Glutamatergic neuron (in vitro differentiated cells): Measurements from ENCODE around the gene PDIA4. TPM values are rescaled to one million over a fixed set of nuclear protein-coding genes. Genes with fewer than 3 reads are reported as not detected.

ENCODE experiments used
- DNase-seq: peaks from one replicate; pipeline ENCODE4 v3.0.0; 2022
- H3K27ac Mint-ChIP-seq: one replicate; pipeline ENCODE4 v1.8.0; 2020; ENCODE audit warnings: mild to moderate bottlenecking, mixed read lengths, inconsistent platforms; ENCODE audit not compliant: unreplicated experiment
- H3K27me3 Mint-ChIP-seq: one replicate; pipeline ENCODE4 v1.8.0; 2020; ENCODE audit warnings: mild to moderate bottlenecking, moderate library complexity, mixed read lengths, inconsistent platforms; ENCODE audit not compliant: unreplicated experiment
- H3K36me3 Mint-ChIP-seq: one replicate; pipeline ENCODE4 v1.8.0; 2020; ENCODE audit warnings: mild to moderate bottlenecking, mixed read lengths, inconsistent platforms; ENCODE audit not compliant: unreplicated experiment
- H3K4me1 Mint-ChIP-seq: one replicate; pipeline ENCODE4 v1.8.0; 2020; ENCODE audit warnings: mild to moderate bottlenecking, low read depth, mixed read lengths, inconsistent platforms; ENCODE audit not compliant: unreplicated experiment
- H3K4me3 Mint-ChIP-seq: one replicate; pipeline ENCODE4 v1.8.0; 2020; ENCODE audit warnings: mild to moderate bottlenecking, mixed read lengths, inconsistent platforms; ENCODE audit not compliant: unreplicated experiment
- H3K9me3 Mint-ChIP-seq: one replicate; pipeline ENCODE4 v1.8.0; 2020; ENCODE audit warnings: mild to moderate bottlenecking, moderate library complexity, mixed read lengths, inconsistent platforms; ENCODE audit not compliant: unreplicated experiment
- CTCF ChIP-seq: fragments of 200-600 bp; sonication (generic); IDR thresholded peaks from one replicate; pipeline ENCODE4 v1.5.0; 2021; ENCODE audit not compliant: partially characterized antibody, unreplicated experiment
- long read RNA-seq: library from polyadenylated mRNA; unstranded; transcript quantifications from one replicate; pipeline ENCODE4 v2.0.0, GENCODE V29; 2020; ENCODE audit not compliant: unreplicated experiment
- total RNA-seq: library from RNA; stranded (reverse); fragmentation: NEBNext Ultra II Directional; extraction: Animal tissue kit (Norgen Biotek cat#: 25700); gene quantifications from one replicate; pipeline ENCODE4 v1.2.1, GENCODE V29; 2021; ENCODE audit not compliant: unreplicated experiment

Gene PDIA4
- 69.0 TPM for total RNA-seq
- long read RNA-seq, transcript PDIA4-201 (10 exons, 2,903 nt) = major isoform, 67 of 74 reads
- long read RNA-seq, partial matches to known transcripts = 1 of 74 reads
- long read RNA-seq, other reads (novel, unspliced or antisense) = 5 of 74 reads

GRCh38 chr7:149028346-149029109 is at the start of gene PDIA4:
PDIA4 (minus strand) TSS chr7:149028505; CDS start chr7:149028408, 97 bp downstream.
- Mint-ChIP-seq H3K4me3 (peak within 1 kb of the TSS; percentile 90), H3K27ac (peak within 1 kb of the TSS; percentile 76), H3K9me3 (peaks cover 2% of the 10 kb centered on the region), H3K4me1 (peaks cover 14% of the 10 kb centered on the region), H3K36me3 (no peaks in the 10 kb centered on the region), H3K27me3 (peaks cover 5% of the 10 kb centered on the region)
- TF ChIP-seq CTCF = peak; percentile 30
- DNase-seq = peak; percentile 100

- Mint-ChIP-seq H3K36me3 (peaks cover 16% of the 10 kb centered on the region), H3K4me1 (no peaks in the 10 kb centered on the region), H3K4me3 (no peak overlapping the region), H3K27ac (no peak overlapping the region), H3K27me3 (no peaks in the 10 kb centered on the region), H3K9me3 (no peaks in the 10 kb centered on the region)
- no peak for TF ChIP-seq CTCF
- DNase-seq = no peak
These were observed 49.3 kb upstream of the PDIA4 start for GRCh38 chr7:149077594-149077993.

GRCh38 chr7:149075286-149075685 is 47.0 kb upstream of the PDIA4 start:
- no peaks in the 10 kb centered on the region for H3K27me3 Mint-ChIP-seq
- H3K36me3 Mint-ChIP-seq = peaks cover 10% of the 10 kb centered on the region
- no peaks in the 10 kb centered on the region for H3K4me1 Mint-ChIP-seq
- no peak for DNase-seq
- TF ChIP-seq CTCF = no peak
- no peak overlapping the region for H3K27ac Mint-ChIP-seq
- H3K4me3 Mint-ChIP-seq = no peak overlapping the region
- no peaks in the 10 kb centered on the region for H3K9me3 Mint-ChIP-seq

- Mint-ChIP-seq H3K4me3 (no peak overlapping the region), H3K27me3 (no peaks in the 10 kb centered on the region), H3K4me1 (no peaks in the 10 kb centered on the region), H3K27ac (no peak overlapping the region), H3K9me3 (no peaks in the 10 kb centered on the region), H3K36me3 (peaks cover 7% of the 10 kb centered on the region)
- TF ChIP-seq CTCF = no peak
- no peak for DNase-seq
These were observed 46.0 kb upstream of the PDIA4 start for GRCh38 chr7:149074116-149074885.

- peak overlapping the region; percentile 43 for H3K27ac Mint-ChIP-seq
- TF ChIP-seq CTCF = no peak
- no peaks in the 10 kb centered on the region for H3K9me3 Mint-ChIP-seq
- no peaks in the 10 kb centered on the region for H3K4me1 Mint-ChIP-seq
- H3K36me3 Mint-ChIP-seq = peaks cover 7% of the 10 kb centered on the region
- H3K4me3 Mint-ChIP-seq = no peak overlapping the region
- H3K27me3 Mint-ChIP-seq = no peaks in the 10 kb centered on the region
- DNase-seq = no peak
These were observed 44.1 kb upstream of the PDIA4 start for GRCh38 chr7:149072438-149072775.
